ENCODE results near the gene GNG7.
"Not testable (repeated sequence)": the region's sequence is repeated elsewhere in the genome, so short reads cannot be mapped to it uniquely, and the experiment has no call there.

Gene GNG7

GRCh38 chr19:2591537-2592291, 110.8 kb downstream of the GNG7 start:
- no peak for DNase-seq

GRCh38 chr19:2590630-2591399, 111.7 kb downstream of the GNG7 start:
- DNase-seq, result no peak

GRCh38 chr19:2589441-2589840, 113.1 kb downstream of the GNG7 start:
- DNase-seq, result no peak

GRCh38 chr19:2588081-2588777, 114.3 kb downstream of the GNG7 start:
- DNase-seq, result peak; percentile 4

GRCh38 chr19:2587001-2587719, 115.3 kb downstream of the GNG7 start:
- DNase-seq, result no peak

GRCh38 chr19:2586196-2586595, 116.3 kb downstream of the GNG7 start:
- no peak for DNase-seq

GRCh38 chr19:2584002-2584401, 118.5 kb downstream of the GNG7 start:
- no peak for DNase-seq

GRCh38 chr19:2582984-2583956, 119.2 kb downstream of the GNG7 start:
- no peak for DNase-seq

GRCh38 chr19:2580396-2580795, 122.1 kb downstream of the GNG7 start:
- not testable (repeated sequence) for DNase-seq

- no peak for DNase-seq
These were observed 122.7 kb downstream of the GNG7 start for GRCh38 chr19:2579678-2580280.

- DNase-seq, result peak; percentile 32
These were observed 123.4 kb downstream of the GNG7 start for GRCh38 chr19:2578901-2579677.

GRCh38 chr19:2578391-2578890, 124.1 kb downstream of the GNG7 start:
- DNase-seq, result no peak

- DNase-seq, result no peak
These were observed 124.7 kb downstream of the GNG7 start for GRCh38 chr19:2577722-2578335.

GRCh38 chr19:2575734-2576481, 126.6 kb downstream of the GNG7 start:
- DNase-seq, result no peak

- no peak for DNase-seq
These were observed 127.4 kb downstream of the GNG7 start for GRCh38 chr19:2574971-2575630.

GRCh38 chr19:2574478-2574931, 128.0 kb downstream of the GNG7 start:
- DNase-seq, result no peak

- DNase-seq, result no peak
These were observed 128.6 kb downstream of the GNG7 start for GRCh38 chr19:2573916-2574315.

GRCh38 chr19:2572152-2572551, 130.3 kb downstream of the GNG7 start:
- DNase-seq, result not testable (repeated sequence)

Data from NCI-H748 treated with DMSO at 0.1 percent for 48 hours (cell line).